ENCODE results near the gene NLGN1. TPM values are rescaled to one million over a fixed set of nuclear protein-coding genes. Genes with fewer than 3 reads are reported as not detected.

Gene NLGN1
- total RNA-seq, 2 donors from 2014 or later = 1.3 to 2.4 TPM

DNA sequence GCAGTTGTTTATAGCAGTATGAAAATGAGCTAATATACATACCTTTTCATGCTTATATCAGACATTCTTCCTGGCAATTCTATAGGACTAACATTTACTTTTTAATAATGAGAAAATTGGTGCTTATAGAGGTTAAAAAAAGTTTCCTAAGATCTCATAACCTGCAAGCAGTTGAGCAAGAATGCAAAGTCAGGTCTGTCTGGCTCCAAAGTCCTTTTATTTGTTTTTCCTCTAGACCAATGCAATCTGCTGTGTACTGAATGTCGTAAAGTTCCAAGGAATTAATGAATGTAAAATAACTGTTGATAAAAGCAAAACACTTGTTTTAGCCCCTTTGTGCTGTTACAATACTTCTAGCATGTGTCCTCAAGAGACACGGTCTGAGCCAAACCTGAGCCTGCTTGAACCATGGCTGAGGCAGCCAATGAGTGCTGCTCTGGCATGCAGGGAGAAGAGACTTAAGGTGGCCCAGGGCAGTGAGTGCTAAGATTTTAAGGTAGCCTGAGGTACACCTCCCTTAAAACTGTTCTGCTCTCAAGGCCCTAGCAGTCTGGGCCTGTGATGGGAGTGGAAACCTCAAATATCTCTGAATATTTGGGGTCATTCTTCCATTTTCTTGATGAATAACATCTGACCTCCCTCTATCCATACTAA lies 906.5 kb downstream of the NLGN1 start:
- DNase-seq (ENCODE audit: low spot score) = no peak
- Histone ChIP-seq H3K4me3 (no peak overlapping the region), H3K4me1 (no peaks in the 10 kb centered on the region), H3K36me3 (no peaks in the 10 kb centered on the region), H3K9me3 (no peaks in the 10 kb centered on the region), H3K27ac (no peak overlapping the region), H3K27me3 (no peaks in the 10 kb centered on the region)
- TF ChIP-seq, protein P1, sequence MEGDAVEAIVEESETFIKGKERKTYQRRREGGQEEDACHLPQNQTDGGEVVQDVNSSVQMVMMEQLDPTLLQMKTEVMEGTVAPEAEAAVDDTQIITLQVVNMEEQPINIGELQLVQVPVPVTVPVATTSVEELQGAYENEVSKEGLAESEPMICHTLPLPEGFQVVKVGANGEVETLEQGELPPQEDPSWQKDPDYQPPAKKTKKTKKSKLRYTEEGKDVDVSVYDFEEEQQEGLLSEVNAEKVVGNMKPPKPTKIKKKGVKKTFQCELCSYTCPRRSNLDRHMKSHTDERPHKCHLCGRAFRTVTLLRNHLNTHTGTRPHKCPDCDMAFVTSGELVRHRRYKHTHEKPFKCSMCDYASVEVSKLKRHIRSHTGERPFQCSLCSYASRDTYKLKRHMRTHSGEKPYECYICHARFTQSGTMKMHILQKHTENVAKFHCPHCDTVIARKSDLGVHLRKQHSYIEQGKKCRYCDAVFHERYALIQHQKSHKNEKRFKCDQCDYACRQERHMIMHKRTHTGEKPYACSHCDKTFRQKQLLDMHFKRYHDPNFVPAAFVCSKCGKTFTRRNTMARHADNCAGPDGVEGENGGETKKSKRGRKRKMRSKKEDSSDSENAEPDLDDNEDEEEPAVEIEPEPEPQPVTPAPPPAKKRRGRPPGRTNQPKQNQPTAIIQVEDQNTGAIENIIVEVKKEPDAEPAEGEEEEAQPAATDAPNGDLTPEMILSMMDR (IDR thresholded peaks at IDR 0.05) = no peak

GRCh38 chr3:174308736-174309135 lies 911.2 kb downstream of the NLGN1 start:
- Histone ChIP-seq H3K36me3 (no peaks in the 10 kb centered on the region), H3K27ac (no peak overlapping the region), H3K4me1 (no peaks in the 10 kb centered on the region), H3K9me3 (no peaks in the 10 kb centered on the region), H3K4me3 (no peak overlapping the region), H3K27me3 (no peaks in the 10 kb centered on the region)
- no peak for DNase-seq (ENCODE audit: low spot score)
- TF ChIP-seq, protein P1 (IDR thresholded peaks at IDR 0.05) = no peak

GRCh38 chr3:174310475-174310983 lies 913.0 kb downstream of the NLGN1 start:
- Histone ChIP-seq H3K9me3 (no peaks in the 10 kb centered on the region), H3K36me3 (no peaks in the 10 kb centered on the region), H3K27me3 (no peaks in the 10 kb centered on the region), H3K4me1 (no peaks in the 10 kb centered on the region), H3K4me3 (no peak overlapping the region), H3K27ac (no peak overlapping the region)
- DNase-seq (ENCODE audit: low spot score) = no peak
- TF ChIP-seq, protein P1 (IDR thresholded peaks at IDR 0.05) = no peak

DNA sequence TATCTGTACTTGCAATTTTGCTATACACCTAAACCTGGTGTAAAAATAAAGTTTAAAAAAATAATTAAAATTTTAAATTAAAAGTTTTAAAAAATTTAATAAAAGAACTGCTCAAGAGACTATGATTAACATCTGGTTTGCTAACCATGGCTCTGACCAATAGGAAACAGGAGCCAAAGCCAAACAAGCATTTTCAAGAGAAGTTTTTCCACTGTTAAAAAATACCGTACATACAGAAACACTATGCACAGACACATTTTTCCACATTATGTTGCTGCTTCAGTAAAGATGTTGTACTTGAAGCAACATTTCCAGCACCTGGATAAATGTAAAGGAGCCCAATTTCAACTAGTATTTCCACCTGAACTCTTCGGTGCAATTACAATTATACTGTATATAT lies 917.7 kb downstream of the NLGN1 start:
- no peak overlapping the region for H3K27ac ChIP-seq
- DNase-seq (ENCODE audit: low spot score) = no peak
- H3K4me1 ChIP-seq = no peaks in the 10 kb centered on the region
- TF ChIP-seq, protein P1 (IDR thresholded peaks at IDR 0.05) = no peak
- no peak overlapping the region for H3K4me3 ChIP-seq
- no peaks in the 10 kb centered on the region for H3K9me3 ChIP-seq
- H3K27me3 ChIP-seq = no peaks in the 10 kb centered on the region
- H3K36me3 ChIP-seq = no peaks in the 10 kb centered on the region

DNA sequence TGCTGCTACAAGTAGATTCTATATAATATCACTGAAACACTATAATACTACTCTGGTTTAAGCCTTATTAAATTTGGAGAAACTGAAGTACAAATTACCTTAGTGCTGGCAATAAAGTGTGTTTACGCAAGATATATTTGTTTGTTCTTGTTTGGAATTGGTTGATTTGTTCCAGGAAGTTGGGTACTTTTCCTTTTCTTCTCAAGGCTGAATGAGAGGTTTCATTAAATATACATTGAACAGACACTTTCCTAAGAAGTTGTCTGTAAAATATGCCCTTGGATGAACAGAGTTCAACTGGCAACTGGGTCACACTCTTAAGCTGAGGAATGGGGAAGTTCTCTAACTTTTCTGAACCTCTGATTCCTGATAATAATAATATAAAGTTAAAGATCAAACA lies 919.5 kb downstream of the NLGN1 start:
- DNase-seq (ENCODE audit: low spot score) = no peak
- TF ChIP-seq, protein P1 (IDR thresholded peaks at IDR 0.05) = no peak
- no peaks in the 10 kb centered on the region for H3K36me3 ChIP-seq
- H3K4me1 ChIP-seq = no peaks in the 10 kb centered on the region
- peaks cover 0 to 13% of the 10 kb centered on the region in 2 donors for H3K9me3 ChIP-seq
- H3K4me3 ChIP-seq = no peak overlapping the region
- H3K27me3 ChIP-seq = no peaks in the 10 kb centered on the region
- no peak overlapping the region for H3K27ac ChIP-seq

DNA sequence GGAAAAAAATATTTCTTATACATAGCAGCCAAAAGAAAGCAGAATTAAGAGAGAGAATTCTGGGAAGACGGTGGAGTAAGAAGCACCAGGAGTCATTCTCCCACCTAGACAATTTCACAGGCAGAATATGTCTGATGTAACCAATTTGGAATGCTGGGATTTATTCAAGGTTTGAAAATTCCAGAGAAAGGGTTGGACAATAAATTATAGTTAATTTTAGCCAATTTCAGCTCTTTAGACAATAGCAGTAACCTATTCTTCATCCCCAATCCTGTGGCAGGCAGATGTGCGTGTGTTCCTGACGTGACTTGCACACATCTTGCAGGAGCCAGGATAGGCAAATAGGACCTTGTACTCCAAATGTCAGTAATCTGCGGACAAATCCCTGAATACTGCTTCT lies 920.6 kb downstream of the NLGN1 start:
- no peaks in the 10 kb centered on the region for H3K36me3 ChIP-seq
- no peaks in the 10 kb centered on the region for H3K4me1 ChIP-seq
- peaks cover 0 to 13% of the 10 kb centered on the region in 2 donors for H3K9me3 ChIP-seq
- no peak overlapping the region for H3K4me3 ChIP-seq
- DNase-seq (ENCODE audit: low spot score) = no peak
- TF ChIP-seq, protein P1 (IDR thresholded peaks at IDR 0.05) = no peak
- H3K27ac ChIP-seq = no peak overlapping the region
- H3K27me3 ChIP-seq = no peaks in the 10 kb centered on the region
